ENCODE data around the gene PIP5K1C.

PIP5K1C gene, protein sequence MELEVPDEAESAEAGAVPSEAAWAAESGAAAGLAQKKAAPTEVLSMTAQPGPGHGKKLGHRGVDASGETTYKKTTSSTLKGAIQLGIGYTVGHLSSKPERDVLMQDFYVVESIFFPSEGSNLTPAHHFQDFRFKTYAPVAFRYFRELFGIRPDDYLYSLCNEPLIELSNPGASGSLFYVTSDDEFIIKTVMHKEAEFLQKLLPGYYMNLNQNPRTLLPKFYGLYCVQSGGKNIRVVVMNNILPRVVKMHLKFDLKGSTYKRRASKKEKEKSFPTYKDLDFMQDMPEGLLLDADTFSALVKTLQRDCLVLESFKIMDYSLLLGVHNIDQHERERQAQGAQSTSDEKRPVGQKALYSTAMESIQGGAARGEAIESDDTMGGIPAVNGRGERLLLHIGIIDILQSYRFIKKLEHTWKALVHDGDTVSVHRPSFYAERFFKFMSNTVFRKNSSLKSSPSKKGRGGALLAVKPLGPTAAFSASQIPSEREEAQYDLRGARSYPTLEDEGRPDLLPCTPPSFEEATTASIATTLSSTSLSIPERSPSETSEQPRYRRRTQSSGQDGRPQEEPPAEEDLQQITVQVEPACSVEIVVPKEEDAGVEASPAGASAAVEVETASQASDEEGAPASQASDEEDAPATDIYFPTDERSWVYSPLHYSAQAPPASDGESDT

DNA sequence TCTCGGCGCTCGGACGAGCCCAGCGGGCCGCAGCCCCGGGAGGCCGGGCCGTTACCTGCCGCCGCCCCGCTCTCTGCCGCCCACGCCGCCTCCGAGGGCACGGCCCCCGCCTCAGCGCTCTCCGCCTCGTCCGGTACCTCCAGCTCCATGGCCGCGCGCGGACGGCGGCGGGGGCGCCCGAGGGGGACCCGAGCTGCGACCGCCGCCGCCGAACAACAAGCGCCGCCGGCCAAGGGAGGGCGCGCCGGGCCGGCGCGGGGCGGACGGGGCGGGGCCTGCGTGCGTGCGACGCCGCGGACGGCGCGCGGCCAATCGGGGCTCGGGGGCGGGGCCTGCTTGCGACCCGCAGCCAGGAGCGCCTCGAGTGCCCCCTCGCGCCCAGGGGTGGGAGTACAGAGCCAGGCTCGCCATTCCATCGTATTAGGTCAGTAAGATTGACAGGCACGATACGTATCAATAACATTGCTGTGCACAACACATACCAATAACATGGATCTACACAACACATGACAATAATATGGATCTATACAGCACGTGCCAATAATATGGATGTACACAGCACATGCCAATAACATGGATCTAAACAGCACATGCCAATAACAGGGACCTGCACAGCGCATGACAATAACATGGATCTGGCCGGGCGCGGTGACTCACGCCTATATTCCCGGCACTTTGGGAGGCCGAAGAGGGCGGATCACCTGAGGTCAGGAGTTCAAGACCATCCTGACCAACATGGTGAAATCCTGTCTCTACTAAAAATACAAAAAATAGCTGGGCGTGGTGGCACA, at the start of gene PIP5K1C:
TSS of gene PIP5K1C (minus strand) at position 227 of the 791 bp plus-strand sequence. CDS start at position 149, 78 bp downstream.
- DNase-seq: peak; percentile 28

DNA sequence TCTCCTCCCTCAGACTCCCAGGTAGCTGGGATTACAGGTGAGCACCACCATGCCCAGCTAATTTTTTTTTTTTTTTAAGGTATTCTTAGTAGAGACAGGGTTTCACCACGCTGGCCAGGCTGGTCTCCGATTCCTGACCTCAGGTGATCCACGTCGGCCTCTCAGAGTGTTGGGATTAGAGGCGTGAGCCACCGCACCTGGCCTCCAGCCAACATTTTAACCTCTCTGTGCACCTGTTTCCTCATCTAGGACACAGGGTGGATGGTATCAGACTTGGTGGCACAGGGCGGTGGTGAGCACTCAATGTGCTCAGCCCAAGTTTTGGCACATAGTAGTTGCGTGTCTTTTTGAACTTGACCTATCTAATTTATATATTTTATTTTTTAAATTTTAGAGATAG, 48.7 kb upstream of the PIP5K1C start:
- no peak for DNase-seq

DNA sequence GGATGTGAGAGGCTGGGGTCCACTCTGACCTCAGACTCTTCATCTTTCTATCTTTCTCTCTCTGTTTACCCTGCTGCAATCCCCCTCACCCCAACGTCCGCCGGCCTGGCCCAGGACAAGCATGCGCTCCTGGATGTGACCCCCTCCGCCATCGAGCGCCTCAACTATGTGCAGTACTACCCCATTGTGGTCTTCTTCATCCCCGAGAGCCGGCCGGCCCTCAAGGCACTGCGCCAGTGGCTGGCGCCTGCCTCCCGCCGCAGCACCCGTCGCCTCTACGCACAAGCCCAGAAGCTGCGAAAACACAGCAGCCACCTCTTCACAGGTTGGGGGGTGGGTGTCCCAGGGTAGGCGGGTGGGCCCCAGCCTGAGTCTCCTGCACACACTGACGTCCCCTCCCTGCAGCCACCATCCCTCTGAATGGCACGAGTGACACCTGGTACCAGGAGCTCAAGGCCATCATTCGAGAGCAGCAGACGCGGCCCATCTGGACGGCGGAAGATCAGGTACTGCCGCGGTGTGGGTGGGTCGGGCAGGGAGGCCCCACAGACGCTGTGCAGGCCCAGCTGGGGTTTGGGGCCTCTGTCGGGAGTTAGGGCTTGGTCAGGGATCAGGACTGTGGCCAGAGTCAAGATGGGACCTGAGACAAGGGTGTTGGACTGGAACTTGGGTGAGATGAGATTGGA, 46.2 kb upstream of the PIP5K1C start:
- no peak for DNase-seq

DNA sequence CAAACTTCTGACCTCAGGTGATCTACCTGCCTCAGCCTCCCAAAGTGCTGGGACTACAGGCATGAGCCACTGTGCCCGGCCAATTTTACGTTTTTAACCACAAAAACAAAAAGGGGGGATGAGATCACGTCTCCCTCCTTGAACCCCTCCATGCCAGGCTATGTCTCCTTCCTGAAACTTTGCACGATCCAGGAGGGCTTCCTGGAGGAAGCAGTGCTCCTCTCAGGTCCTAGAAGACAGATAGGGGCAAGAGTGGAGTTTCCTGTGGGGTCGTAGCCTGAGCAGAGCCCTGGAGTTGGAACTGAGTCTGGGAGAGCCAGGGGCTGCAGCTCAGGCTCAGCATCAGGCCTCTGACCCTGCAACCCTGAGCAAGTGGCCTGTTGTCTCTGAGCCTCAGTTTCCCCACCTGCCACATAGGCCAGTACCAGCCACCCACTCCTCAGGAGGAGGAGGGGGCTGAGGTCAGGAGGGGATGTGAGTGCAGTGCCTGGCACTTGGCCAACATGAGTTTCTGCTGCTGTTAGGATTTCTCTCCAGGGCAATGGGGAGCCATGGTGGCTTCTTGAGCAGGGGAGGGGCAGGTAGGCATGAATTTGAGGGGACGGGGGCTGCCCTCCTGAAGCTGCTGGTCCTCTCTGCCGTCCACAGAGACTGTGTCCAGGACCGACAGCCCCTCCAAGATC, 45.2 kb upstream of the PIP5K1C start:
- DNase-seq: no peak

DNA sequence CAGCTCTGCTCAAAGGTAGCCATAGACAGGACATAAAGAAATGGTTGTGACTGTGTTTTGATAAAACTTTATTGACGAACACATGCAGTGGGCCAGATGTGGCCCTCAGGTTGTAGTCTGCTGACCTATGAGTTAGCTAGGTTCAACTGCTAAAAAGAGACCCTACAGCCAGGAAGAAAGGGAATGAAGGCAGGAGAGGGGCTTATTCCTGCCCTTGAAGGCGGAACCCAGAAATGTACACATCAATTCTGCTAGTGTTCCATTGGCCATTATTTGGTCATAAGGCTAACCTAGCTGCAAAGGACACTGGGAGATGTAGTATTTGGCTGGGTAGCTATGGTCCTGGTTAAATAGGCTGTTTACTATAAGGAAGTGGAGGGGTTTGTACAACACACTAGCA, 43.2 kb upstream of the PIP5K1C start:
- no peak for DNase-seq

DNA sequence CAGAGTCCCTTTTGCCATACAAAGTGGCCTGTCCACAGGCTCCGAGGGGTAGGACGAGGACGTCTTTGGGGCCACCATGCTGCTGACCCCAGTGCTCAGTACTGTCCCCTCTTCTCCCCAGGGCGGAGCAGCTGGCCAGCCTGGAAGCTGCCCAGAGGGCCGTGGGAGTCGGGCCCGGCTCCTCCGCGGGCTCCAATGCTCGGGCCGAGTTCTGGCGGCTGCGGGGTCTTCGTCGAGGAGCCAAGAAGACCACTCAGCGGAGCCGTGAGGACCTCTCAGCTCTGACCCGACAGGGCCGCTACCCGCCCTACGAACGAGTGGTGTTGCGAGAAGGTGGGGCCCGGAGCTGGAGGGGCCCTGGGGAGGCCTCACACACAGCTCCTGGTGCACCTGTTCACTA, 40.2 kb upstream of the PIP5K1C start:
- DNase-seq: no peak

DNA sequence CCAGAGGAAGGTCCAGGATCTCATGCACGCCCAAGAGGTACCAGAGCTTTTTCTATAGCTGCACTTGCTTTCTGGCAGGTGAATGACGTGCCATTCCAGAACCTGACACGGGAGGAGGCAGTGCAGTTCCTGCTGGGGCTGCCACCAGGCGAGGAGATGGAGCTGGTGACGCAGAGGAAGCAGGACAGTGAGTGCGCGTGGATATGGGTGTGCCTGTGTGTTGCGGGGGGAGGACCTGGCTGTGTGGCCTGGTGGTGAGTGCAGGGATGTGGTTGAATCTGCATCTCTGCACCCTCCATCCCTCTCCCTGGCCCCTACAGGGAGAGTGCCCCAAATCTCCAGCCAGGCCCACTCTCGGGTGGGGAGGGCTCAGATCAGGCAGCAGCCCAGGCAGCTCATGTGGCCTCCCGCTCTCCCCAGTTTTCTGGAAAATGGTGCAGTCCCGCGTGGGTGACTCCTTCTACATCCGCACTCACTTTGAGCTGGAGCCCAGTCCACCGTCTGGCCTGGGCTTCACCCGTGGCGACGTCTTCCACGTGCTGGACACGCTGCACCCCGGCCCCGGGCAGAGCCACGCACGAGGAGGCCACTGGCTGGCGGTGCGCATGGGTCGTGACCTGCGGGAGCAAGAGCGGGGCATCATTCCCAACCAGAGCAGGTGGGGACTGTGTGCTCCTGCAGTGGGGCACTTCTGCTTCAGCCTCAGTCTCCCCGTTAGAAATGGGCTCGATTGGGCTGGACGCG, 38.4 kb upstream of the PIP5K1C start:
- no peak for DNase-seq

DNA sequence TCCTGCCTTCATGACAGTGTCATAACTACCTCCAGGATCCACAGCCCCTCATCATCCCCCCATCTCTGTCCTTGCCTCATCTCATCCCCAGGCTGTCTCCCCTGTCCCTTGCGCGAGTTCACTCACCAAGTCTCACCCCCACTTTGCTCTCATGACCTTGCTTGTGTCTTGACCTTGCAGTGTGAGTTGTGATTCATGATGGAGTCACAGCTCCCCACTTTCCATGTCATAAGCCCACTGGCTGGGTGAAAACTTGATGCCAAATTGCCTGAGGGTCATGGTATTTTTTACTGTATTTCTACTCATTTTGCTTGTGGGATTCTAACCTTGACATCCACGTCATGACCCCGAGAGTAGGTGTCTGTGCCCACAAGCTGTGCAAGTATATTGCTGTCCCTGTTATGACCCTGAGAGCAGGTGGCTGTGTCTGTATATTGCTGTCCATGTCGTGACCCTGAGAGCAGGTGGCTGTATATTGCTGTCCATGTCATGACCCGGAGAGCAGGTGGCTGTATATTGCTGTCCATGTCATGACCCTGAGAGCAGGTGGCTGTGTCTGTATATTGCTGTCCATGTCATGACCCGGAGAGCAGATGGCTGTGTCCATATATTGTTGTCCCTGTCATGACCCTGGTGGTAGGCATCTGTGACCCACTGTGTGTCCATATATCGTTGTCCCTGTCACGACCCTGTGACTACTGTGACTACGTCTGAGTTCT, 37.4 kb upstream of the PIP5K1C start:
- DNase-seq: no peak

DNA sequence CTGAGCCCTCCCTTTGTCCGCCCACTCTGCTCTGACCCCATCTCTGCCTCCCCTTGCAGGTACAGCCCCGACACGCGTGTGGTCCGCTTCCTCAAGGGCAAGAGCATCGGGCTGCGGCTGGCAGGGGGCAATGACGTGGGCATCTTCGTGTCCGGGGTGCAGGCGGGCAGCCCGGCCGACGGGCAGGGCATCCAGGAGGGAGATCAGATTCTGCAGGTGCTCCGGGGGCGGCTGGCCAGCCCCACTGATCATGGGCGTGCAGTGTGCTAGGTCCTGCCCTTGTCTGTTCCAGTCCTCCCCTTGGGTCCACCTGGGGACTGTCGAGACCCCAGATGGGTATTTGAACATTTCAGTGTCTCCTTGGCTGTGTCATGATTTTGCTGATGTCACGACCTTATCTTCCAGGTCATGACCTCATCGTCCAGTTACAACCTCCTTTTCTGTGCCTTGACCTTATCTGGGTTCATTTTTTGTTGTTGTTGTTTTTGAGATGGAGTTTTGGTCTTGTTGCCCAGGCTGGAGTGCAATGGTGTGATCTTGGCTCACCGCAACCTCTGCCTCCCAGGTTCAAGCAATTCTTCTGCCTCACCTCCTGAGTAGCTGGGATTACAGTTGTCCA, 35.9 kb upstream of the PIP5K1C start:
- DNase-seq: no peak

DNA sequence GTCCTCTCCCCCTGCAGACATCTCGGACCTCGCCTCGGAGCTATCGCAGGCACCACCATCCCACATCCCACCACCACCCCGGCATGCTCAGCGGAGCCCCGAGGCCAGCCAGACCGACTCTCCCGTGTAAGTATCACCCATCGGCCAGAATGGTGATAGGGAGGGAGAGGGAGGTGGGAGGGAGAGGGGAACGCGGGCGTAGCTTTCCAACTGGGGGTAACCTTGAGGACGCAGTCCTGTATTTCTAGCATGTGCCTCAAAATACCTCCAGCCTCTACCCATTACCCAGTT, 34.0 kb upstream of the PIP5K1C start:
- no peak for DNase-seq

DNA sequence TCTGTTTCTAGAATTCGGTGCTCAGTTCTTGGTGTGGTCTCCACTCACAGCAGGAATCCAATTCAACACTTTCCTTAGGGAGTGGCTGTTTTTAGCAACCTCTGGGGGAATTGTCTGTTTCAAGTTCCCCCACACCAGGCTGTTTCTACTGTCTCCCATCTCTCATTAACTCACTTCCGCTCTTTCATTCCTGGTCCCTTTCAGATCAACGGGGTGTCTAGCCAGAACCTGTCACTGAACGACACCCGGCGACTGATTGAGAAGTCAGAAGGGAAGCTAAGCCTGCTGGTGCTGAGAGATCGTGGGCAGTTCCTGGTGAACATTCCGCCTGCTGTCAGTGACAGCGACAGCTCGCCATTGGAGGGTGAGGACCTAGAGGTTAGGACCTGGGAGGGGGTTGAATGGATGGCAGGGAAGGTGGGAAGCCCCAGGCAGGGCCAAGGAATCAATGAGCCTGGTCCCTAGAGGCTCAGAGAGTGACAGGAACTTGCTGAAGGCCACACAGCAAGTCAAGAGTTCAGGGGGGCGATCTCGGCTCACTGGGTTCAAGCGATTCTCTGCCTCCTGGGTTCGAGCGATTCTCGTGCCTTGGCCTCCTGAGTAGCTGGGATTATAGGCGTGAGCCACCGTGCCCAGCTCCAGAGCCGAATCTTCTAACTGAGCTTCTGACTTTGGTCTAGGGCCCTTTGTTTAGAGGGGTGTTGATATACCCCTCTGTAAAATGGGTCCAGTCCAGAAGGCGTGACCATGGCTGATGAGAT, 33.5 kb upstream of the PIP5K1C start:
- no peak for DNase-seq

DNA sequence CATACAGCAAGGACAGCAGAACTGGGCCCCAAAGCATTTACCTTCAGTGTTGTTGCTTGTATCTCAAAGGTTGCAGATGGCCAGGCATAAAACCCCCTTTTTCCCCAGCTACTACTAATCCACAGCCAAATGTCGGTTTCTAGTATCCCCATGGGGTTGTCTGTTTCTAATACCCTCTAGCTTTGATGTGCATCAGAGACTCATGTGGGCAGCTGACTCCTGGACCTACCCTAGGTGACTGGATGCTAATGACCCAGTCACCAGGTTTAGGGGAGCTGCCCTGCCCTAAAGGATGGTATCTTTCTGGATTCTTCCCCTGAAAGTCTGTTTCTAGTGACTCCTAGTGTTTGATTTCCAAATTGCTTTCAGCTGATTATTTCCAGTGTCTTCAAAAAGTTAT, 31.8 kb upstream of the PIP5K1C start:
- DNase-seq: no peak

DNA sequence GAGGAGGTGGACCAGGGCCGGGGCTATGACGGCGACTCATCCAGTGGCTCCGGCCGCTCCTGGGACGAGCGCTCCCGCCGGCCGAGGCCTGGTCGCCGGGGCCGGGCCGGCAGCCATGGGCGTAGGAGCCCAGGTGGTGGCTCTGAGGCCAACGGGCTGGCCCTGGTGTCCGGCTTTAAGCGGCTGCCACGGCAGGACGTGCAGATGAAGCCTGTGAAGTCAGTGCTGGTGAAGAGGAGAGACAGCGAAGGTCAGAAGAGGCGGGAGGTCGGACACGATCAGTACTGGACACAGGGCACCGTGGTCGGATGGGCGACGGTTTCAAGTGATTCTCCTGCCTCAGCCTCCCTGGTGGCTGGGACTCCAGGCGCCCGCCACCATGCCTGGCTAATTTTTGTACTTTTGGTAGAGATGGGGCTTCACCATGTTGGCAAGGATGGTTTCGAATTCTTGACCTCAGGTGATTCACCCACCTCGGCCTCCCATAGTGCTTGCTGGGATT, 30.2 kb upstream of the PIP5K1C start:
- DNase-seq: no peak

DNA sequence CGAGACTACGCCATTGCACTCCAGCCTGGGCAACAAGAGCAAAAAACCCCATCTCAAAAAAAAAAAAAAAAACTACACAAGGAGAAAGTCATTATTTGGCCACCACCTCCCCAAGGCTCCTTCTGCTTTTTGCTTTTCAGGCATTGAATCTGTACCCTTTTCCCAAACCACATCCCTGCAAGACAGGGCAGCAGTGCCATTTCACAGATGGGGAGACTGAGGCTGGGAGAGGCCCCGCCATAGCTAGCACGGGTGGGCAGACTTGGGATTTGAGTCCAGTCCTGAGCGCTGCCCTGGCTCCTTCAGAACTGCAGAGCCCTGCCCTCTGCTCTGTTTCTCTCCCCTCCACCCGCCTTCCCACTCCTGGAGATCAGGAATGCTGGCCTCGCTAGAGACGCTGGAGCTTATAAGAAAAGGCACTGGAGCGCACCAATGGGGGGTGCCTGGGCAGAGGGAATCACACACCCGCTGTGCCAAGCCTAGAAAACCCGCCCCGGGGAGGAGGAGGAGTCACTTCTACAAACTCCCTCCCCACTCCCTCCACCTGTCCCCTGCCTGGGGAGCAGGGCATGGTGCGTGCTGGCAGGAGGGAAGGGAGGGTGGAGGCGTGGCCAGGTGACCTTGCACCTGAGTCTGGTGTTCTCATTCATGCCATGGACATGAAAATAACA, 25.5 kb upstream of the PIP5K1C start:
- DNase-seq: no peak

DNA sequence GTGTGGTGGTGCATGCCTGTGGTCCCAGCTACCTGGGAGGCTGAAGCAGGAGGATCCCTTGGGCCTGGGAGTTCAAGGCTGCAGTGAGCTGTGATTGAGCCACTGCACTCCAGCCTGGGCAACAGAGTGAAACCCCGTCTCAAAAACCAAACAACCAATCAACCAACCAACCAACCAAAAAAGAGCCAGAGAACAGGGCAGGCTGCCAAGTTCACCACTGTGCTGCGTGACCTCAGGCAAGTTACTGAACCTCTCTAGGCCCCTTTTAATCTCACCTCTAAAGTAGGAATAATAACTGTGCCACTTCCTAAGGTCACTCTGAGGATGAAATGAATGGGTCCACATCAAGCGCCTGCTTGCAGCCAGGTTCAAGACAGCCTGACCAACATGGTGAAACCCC, 24.9 kb upstream of the PIP5K1C start:
- DNase-seq: no peak

DNA sequence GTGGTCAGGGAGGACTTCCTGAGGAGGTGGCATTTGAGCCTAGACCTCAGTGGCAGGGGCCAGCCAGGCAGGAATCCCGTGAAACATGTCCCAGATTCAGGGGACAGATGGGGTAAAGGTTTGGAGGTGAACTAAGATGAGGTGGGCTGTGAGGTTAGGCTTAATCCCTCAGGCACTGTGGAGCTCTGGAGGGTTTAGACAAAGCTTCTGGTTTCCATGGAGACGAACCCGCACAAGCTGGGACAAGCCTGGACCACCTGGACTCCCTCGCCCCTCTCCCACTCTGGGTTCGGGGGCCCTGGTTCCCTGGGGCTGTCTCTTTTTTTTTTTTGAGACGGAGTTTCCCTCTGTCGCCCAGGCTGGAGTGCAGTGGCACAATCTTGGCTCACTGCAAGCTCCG, 23.6 kb upstream of the PIP5K1C start:
- peak; percentile 57 for DNase-seq

DNA sequence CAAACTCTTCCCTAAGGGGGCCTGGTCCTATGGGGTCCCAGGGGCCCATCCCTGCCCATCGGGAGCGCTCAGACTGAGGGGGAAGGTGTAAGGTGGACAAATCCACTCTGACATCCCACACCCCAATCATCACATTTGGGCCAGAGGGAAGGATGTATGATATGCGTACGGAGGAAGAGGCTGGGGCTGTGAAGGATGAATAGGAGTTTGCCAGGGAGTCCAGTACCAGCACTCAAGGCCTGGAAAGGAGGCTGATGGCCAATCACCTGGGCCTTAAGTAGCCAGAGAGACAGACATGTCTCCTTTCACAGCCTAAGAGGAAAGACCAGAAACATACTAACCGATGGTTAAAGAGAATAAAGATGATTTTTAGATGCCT, 22.8 kb upstream of the PIP5K1C start:
- DNase-seq: no peak

DNA sequence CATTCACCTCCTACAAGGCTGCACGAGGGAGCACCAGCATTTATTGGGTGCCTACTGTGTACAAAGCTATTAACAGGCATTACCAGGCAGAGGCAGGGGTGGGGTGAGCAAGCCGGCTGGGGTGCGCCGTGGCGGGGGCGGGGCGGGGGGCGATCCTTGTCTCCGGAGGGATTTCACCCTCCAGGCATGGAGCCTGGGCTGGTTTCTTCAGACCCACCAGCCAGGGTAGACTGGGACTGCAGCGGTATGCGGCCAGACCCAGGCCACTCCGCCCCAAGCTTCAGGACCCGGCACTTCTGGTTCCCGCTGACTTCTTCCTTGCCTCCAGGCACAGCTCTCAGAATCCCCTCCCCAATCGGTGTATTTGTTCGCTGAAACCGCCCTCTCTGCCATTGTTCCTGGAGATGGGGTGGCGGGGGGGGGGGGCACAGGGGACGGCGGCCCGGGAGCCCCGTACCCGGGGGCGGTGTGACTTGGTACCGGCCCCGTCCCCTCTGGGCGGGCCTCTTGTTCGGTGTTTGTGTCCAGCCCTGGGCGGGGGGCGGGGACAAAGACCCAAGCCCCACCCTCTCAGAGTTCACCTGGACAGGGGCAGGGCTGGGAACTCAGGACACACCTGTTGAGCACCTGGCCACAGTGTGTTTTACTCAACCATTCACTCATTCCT, 22.3 kb upstream of the PIP5K1C start:
- DNase-seq: no peak

Data from NCI-H1694 (cell line).